Osteocyte (in vitro differentiated cells): ENCODE results near the gene SDK2. TPM values are rescaled to one million over a fixed set of nuclear protein-coding genes. Genes with fewer than 3 reads are reported as not detected.

Source experiments
- DNase-seq: peaks from one replicate; pipeline ENCODE4 v3.0.0; 2021; ENCODE audit warnings: mixed read lengths; ENCODE audit not compliant: unreplicated experiment; ENCODE audit errors: extremely low spot score
- H3K27ac Mint-ChIP-seq: one replicate; pipeline ENCODE4 v1.8.0; 2021; ENCODE audit warnings: mild to moderate bottlenecking, mixed read lengths; ENCODE audit not compliant: unreplicated experiment
- H3K27me3 Mint-ChIP-seq: one replicate; pipeline ENCODE4 v1.8.0; 2021; ENCODE audit warnings: mixed read lengths; ENCODE audit not compliant: unreplicated experiment
- H3K36me3 Mint-ChIP-seq: one replicate; pipeline ENCODE4 v1.8.0; 2021; ENCODE audit warnings: mixed read lengths; ENCODE audit not compliant: unreplicated experiment
- H3K4me1 Mint-ChIP-seq: one replicate; pipeline ENCODE4 v1.8.0; 2021; ENCODE audit warnings: mixed read lengths; ENCODE audit not compliant: unreplicated experiment
- H3K4me3 Mint-ChIP-seq: one replicate; pipeline ENCODE4 v1.8.0; 2021; ENCODE audit warnings: mild to moderate bottlenecking, moderate library complexity, mixed read lengths; ENCODE audit not compliant: unreplicated experiment
- H3K9me3 Mint-ChIP-seq: one replicate; pipeline ENCODE4 v1.8.0; 2021; ENCODE audit warnings: mixed read lengths; ENCODE audit not compliant: unreplicated experiment
- CTCF ChIP-seq: fragments of 200-600 bp; sonication (generic); IDR thresholded peaks from 2 replicates; pipeline ENCODE4 v1.5.0; 2021; ENCODE audit warnings: antibody characterized with exemption, mild to moderate bottlenecking, moderate library complexity
- total RNA-seq: library from RNA; stranded (reverse); gene quantifications from 2 replicates; pipeline ENCODE4 v1.2.1, GENCODE V29; 2021

The SDK2 gene
- total RNA-seq, 1 donor from 2014 or later = 16.5 TPM

- Mint-ChIP-seq H3K4me3 (no peak overlapping the region), H3K27me3 (no peaks in the 10 kb centered on the region), H3K36me3 (peaks cover 10% of the 10 kb centered on the region), H3K9me3 (no peaks in the 10 kb centered on the region), H3K4me1 (peaks cover 42% of the 10 kb centered on the region), H3K27ac (no peak overlapping the region)
- no peak for DNase-seq
- no peak for TF ChIP-seq CTCF
Measured at GRCh38 chr17:73393381-73393780, 250.9 kb downstream of the SDK2 start.

DNA sequence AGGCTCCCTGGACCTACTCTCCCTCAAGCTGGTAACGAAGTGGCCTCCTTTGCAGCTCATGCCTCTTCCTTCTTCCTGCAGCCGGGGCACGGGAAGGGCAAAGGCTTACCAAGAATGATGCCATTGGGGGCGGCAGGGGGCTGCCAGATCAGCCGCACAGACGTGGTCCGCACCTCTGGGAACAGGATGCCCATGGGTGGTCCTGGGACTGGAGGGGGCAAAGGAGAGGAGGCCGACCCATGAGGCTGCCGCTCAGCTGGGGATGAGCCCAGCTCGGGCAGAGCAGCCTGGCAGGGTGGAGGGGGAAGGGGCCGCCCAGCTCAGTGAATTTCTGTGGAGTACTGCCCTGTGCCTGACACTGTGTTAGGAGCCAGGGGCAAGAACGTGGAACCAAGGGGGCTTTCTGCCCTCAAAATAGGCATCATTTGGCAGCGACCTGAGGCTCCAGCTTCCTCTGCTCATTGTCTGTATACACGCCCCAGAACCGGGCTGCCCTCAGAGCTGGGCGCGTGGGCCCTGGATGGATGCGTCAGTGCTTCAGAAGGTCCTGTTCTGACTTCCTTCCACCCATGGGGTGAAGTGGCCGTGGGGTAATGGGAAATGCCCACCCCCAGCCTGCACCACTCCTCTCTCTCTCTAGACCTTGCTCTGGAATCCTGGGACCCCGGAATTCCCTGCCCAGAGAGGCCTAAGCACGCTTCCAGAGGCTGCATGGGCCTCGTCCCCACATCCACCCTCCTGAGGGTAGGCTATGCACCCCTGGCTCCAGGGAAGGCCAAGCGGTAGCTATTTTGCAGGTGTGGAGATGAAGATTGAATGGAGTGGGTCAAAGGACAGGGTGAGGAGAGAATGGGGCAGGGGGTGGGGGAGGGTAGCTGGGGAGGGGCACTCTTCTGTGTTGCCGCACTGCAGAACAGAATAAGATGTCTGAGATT, 252.6 kb downstream of the SDK2 start:
- Mint-ChIP-seq H3K27me3 (no peaks in the 10 kb centered on the region), H3K9me3 (no peaks in the 10 kb centered on the region), H3K4me1 (peaks cover 35% of the 10 kb centered on the region), H3K36me3 (peaks cover 10% of the 10 kb centered on the region), H3K4me3 (no peak overlapping the region), H3K27ac (no peak overlapping the region)
- TF ChIP-seq CTCF = no peak
- no peak for DNase-seq

GRCh38 chr17:73390851-73391250, 253.4 kb downstream of the SDK2 start:
- no peak for DNase-seq
- H3K9me3 Mint-ChIP-seq = no peaks in the 10 kb centered on the region
- H3K36me3 Mint-ChIP-seq = peaks cover 10% of the 10 kb centered on the region
- no peak overlapping the region for H3K4me3 Mint-ChIP-seq
- H3K27ac Mint-ChIP-seq = no peak overlapping the region
- no peak for TF ChIP-seq CTCF
- H3K27me3 Mint-ChIP-seq = no peaks in the 10 kb centered on the region
- H3K4me1 Mint-ChIP-seq = peaks cover 27% of the 10 kb centered on the region

DNA sequence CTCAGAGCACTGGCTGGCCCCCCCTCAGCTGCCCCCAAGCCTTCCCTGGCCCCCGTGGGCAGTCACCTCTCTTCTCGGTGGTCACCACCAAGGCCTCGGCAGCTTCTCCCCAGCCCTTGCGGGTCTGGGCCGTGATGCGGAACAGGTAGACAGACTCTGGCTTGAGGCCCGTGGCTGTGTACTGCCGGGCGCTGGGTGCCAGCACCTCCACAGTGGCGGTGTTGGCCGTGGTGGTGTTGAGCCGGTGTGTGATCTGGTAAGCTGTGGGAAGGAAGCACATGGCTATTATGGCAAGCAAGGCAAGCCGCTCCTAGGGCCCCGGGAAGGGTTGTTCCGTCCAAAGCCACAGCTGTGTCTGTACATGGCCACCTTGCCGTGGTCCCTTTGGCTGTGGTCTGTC, 254.0 kb downstream of the SDK2 start:
- peaks cover 14% of the 10 kb centered on the region for H3K36me3 Mint-ChIP-seq
- H3K9me3 Mint-ChIP-seq = no peaks in the 10 kb centered on the region
- TF ChIP-seq CTCF = no peak
- no peak for DNase-seq
- H3K4me3 Mint-ChIP-seq = no peak overlapping the region
- H3K27me3 Mint-ChIP-seq = no peaks in the 10 kb centered on the region
- peaks cover 21% of the 10 kb centered on the region for H3K4me1 Mint-ChIP-seq
- H3K27ac Mint-ChIP-seq = no peak overlapping the region

DNA sequence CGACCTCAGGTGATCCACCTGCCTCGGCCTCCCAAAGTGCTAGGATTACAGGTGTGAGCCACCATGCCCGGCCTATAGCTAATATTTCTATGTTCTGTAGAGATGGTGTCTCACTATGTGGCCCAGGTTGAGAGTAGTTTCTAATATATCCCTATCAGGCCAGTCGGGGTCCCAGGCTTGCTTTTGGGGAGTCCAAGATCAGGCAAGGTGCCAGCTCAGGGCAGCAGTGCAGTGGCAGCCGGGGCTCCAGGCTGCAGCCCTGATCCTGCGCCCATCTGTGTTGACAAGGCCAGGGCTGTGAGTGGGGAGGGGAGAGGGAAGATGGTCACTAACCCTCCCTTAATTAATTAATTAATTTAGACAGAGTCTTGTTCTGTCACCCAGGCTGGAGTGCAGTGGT, 254.8 kb downstream of the SDK2 start:
- Mint-ChIP-seq H3K27ac (no peak overlapping the region), H3K4me3 (no peak overlapping the region)

More for the DNA sequence above, 254.8 kb downstream of the SDK2 start:
- H3K4me1 Mint-ChIP-seq = peaks cover 14% of the 10 kb centered on the region
- no peaks in the 10 kb centered on the region for H3K9me3 Mint-ChIP-seq
- DNase-seq = no peak
- H3K36me3 Mint-ChIP-seq = peaks cover 19% of the 10 kb centered on the region
- no peaks in the 10 kb centered on the region for H3K27me3 Mint-ChIP-seq
- no peak for TF ChIP-seq CTCF
